Peyer's patch (tissue), 4 donors: ENCODE data around the gene CREB3L1.

ENCODE experiments used
- POLR2A ChIP-seq, 2 donors: fragments of 450-650 bp; IDR thresholded peaks; one replicate each; pipeline ENCODE4 v1.5.1; 2017; ENCODE audit warnings: antibody characterized with exemption in 2 of 2, mild to moderate bottlenecking in 2 of 2, moderate library complexity in 2 of 2
- TF ChIP-seq, protein P1 (sequence below), 6 experiments: fragments of 450-650 bp in 4 of 6; fragments of 200-600 bp in 2 of 6; sonication (generic) in 1 of 6; IDR thresholded peaks; one replicate each; pipeline ENCODE4 v1.5.1; 2017 to 2019; ENCODE audit warnings: antibody characterized with exemption in 6 of 6, mild to moderate bottlenecking in 3 of 6, moderate library complexity in 1 of 6

GRCh38 chr11:46243796-46244109 is 33.7 kb upstream of the CREB3L1 start:
- TF ChIP-seq POLR2A (IDR thresholded peaks at IDR 0.05): no peak
- TF ChIP-seq, protein P1, sequence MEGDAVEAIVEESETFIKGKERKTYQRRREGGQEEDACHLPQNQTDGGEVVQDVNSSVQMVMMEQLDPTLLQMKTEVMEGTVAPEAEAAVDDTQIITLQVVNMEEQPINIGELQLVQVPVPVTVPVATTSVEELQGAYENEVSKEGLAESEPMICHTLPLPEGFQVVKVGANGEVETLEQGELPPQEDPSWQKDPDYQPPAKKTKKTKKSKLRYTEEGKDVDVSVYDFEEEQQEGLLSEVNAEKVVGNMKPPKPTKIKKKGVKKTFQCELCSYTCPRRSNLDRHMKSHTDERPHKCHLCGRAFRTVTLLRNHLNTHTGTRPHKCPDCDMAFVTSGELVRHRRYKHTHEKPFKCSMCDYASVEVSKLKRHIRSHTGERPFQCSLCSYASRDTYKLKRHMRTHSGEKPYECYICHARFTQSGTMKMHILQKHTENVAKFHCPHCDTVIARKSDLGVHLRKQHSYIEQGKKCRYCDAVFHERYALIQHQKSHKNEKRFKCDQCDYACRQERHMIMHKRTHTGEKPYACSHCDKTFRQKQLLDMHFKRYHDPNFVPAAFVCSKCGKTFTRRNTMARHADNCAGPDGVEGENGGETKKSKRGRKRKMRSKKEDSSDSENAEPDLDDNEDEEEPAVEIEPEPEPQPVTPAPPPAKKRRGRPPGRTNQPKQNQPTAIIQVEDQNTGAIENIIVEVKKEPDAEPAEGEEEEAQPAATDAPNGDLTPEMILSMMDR (IDR thresholded peaks at IDR 0.05): no peak
